Lower leg skin (tissue), 3 donors: Measurements from ENCODE around the gene VDR.

Experiments
- CTCF ChIP-seq, 3 donors: fragments of 450-650 bp; IDR thresholded peaks; one replicate each; pipeline ENCODE4 v1.5.1; 2016; ENCODE audit warnings: antibody characterized with exemption in 3 of 3, mild to moderate bottlenecking in 3 of 3, moderate library complexity in 2 of 3
- POLR2A ChIP-seq, 2 donors: fragments of 450-650 bp; IDR thresholded peaks; one replicate each; pipeline ENCODE4 v1.6.1; 2016 to 2017; ENCODE audit warnings: antibody characterized with exemption in 2 of 2, mild to moderate bottlenecking in 1 of 2, moderate library complexity in 1 of 2

GRCh38 chr12:47862881-47863280 lies 41.9 kb downstream of the VDR start:
- no peak for TF ChIP-seq CTCF (IDR thresholded peaks at IDR 0.05)
- no peak for TF ChIP-seq POLR2A (IDR thresholded peaks at IDR 0.05)
